Panc1 (cell line): Measurements from ENCODE around the gene ZDHHC4. TPM values are rescaled to one million over a fixed set of nuclear protein-coding genes. Genes with fewer than 3 reads are reported as not detected.

Experiments used
- ATAC-seq: fragments of 200-7000 bp; cut with Tn5 transposase; 2 replicates; pipeline ENCODE4 v1.9.1; 2020; ENCODE audit warnings: mild to moderate bottlenecking, moderate library complexity
- BruUV-seq: library from RNA; stranded (reverse); fragments of 400-500 nt; replicated peaks from 2 replicates; lab custom pipeline; 2021; lab: Mats Ljungman, UMichigan
- CTCF ChIA-PET: fragments of 300-600 bp; sonication (Branson Sonifier 250); formaldehyde crosslinking; loops from one replicate; lab custom pipeline; 2022; ENCODE audit warnings: antibody characterized with exemption; lab: Charles Lee
- POLR2A ChIA-PET: fragments of 300-600 bp; sonication (Branson Sonifier 250); formaldehyde crosslinking; loops from one replicate; lab custom pipeline; 2022; ENCODE audit warnings: antibody characterized with exemption; lab: Charles Lee
- DNase-seq: peaks from one replicate; pipeline ENCODE4 v3.0.0-alpha.2; 2010; ENCODE audit warnings: low read depth, low spot score
- H3K27ac ChIP-seq: 2 replicates; pipeline ENCODE4 v1.5.1; 2011; ENCODE audit warnings: mild to moderate bottlenecking, low read length, inconsistent platforms
- H3K27me3 ChIP-seq: fragments of 200-500 bp; sonication (Bioruptor generic); 2 replicates; pipeline ENCODE4 v1.6.0; 2014; ENCODE audit warnings: low read length, inconsistent platforms; ENCODE audit not compliant: control insufficient read depth, insufficient read depth
- H3K36me3 ChIP-seq: fragments of 200-500 bp; sonication (Bioruptor generic); 2 replicates; pipeline ENCODE4 v1.5.1; 2014; ENCODE audit warnings: inconsistent platforms, mild to moderate bottlenecking, low read length, moderate library complexity; ENCODE audit not compliant: control insufficient read depth, insufficient read depth
- H3K4me1 ChIP-seq: 2 replicates; pipeline ENCODE4 v1.5.1; 2011; ENCODE audit warnings: inconsistent platforms, mild to moderate bottlenecking, low read length, moderate library complexity; ENCODE audit not compliant: control insufficient read depth, insufficient read depth
- H3K4me3 ChIP-seq, 2 experiments: 2 replicates each; pipeline ENCODE4 v1.5.1; 2011 to 2012; ENCODE audit warnings: low read depth in 2 of 2, low read length in 2 of 2, mild to moderate bottlenecking in 2 of 2, inconsistent platforms in 1 of 2, moderate library complexity in 1 of 2
- H3K9me3 ChIP-seq: fragments of 200-500 bp; sonication (Bioruptor generic); 2 replicates; pipeline ENCODE4 v1.5.1; 2014; ENCODE audit warnings: low read depth, mild to moderate bottlenecking, inconsistent platforms, low read length, moderate library complexity; ENCODE audit not compliant: control insufficient read depth, insufficient read depth
- CTCF ChIP-seq: fragments of 450-650 bp; IDR thresholded peaks from 2 replicates; pipeline ENCODE4 v1.5.1; 2017; ENCODE audit warnings: mild to moderate bottlenecking
- POLR2AphosphoS5 ChIP-seq: IDR thresholded peaks from 2 replicates; pipeline ENCODE4 v1.6.1; 2012; ENCODE audit warnings: mild to moderate bottlenecking, low read depth, low read length, moderate library complexity
- REST ChIP-seq, 2 experiments: IDR thresholded peaks; 2 replicates each; pipeline ENCODE4 v1.6.1; 2011 to 2012; ENCODE audit warnings: low read depth in 2 of 2, control low read depth in 1 of 2, low read length in 1 of 2, mild to moderate bottlenecking in 1 of 2, moderate library complexity in 1 of 2; ENCODE audit not compliant: insufficient read depth in 1 of 2
- SIN3A ChIP-seq: IDR thresholded peaks from 2 replicates; pipeline ENCODE4 v1.6.1; 2012; ENCODE audit warnings: low read depth, mild to moderate bottlenecking, low read length, moderate library complexity, borderline replicate concordance; ENCODE audit not compliant: insufficient read depth
- TCF7L2 ChIP-seq: IDR thresholded peaks from 2 replicates; pipeline ENCODE4 v1.6.1; 2011; ENCODE audit warnings: mild to moderate bottlenecking, low read depth, low read length, inconsistent platforms
- in situ Hi-C: cut with HindIII; loops from 2 replicates; pipeline ENCODE4 v1.10.0; 2016; ENCODE audit warnings: low sequenced_read_pairs, low pct_unique_long_range_greater_than_20kb
- intact Hi-C: fragments of 100-400 bp; cut with micrococcal nuclease; formaldehyde crosslinking; loops from one replicate; pipeline ENCODE4 v1.10.0; 2022; ENCODE audit not compliant: unreplicated experiment
- total RNA-seq: library from RNA; stranded (reverse); gene quantifications from one replicate; pipeline ENCODE4 v1.2.1, GENCODE V29; 2021; ENCODE audit not compliant: unreplicated experiment

The ZDHHC4 gene
- total RNA-seq, 1 experiment from 2014 or later: 113 TPM

GRCh38 chr7:6531492-6532279 lies 45.6 kb upstream of the ZDHHC4 start:
- peaks cover 4% of the 10 kb centered on the region; the same call in 1 of the 2 replicates for H3K4me1 ChIP-seq
- in situ Hi-C loops: no loop called here
- intact Hi-C loops: no loop called here
- no peak for TF ChIP-seq CTCF
- TF ChIP-seq POLR2AphosphoS5: no peak
- TF ChIP-seq REST (IDR thresholded peaks at IDR 0.05; ENCODE audit: insufficient read depth in 1 of 2, low read depth in 2 of 2, low read length in 1 of 2): no peak
- TF ChIP-seq SIN3A: no peak
- no peak for TF ChIP-seq TCF7L2
- H3K9me3 ChIP-seq: no peaks in the 10 kb centered on the region
- no peak overlapping the region for H3K27ac ChIP-seq
- POLR2A ChIA-PET: no interaction called here
- peak overlapping the region in 1 of 2 experiments; percentile 49; a peak in 2 of 4 replicates for H3K4me3 ChIP-seq
- H3K27me3 ChIP-seq: peaks cover 6% of the 10 kb centered on the region; the same call in 1 of the 2 replicates
- CTCF ChIA-PET: interaction anchor here (0.9 kb wide), 1 partner anchor 27 kb away, joined by 16 read pairs; no protein-coding TSS in a partner anchor
- no TSS peak for BruUV-seq
- no peak for ATAC-seq
- DNase-seq: no peak
- H3K36me3 ChIP-seq: no peaks in the 10 kb centered on the region

- H3K27me3 ChIP-seq: peaks cover 2% of the 10 kb centered on the region; the same call in 1 of the 2 replicates
- no TSS peak for BruUV-seq
These were observed 44.7 kb upstream of the ZDHHC4 start for GRCh38 chr7:6532516-6532915.

More at GRCh38 chr7:6532516-6532915, 44.7 kb upstream of the ZDHHC4 start:
- CTCF ChIA-PET: interaction anchor here (1.1 kb wide), 1 partner anchor 26 kb away, joined by 3 read pairs; no protein-coding TSS in a partner anchor
- ATAC-seq: peak; percentile 12
- H3K9me3 ChIP-seq: no peaks in the 10 kb centered on the region
- H3K27ac ChIP-seq: no peak overlapping the region
- POLR2A ChIA-PET: no interaction called here
- no peaks in the 10 kb centered on the region for H3K36me3 ChIP-seq
- TF ChIP-seq REST (IDR thresholded peaks at IDR 0.05; ENCODE audit: insufficient read depth in 1 of 2, low read depth in 2 of 2, low read length in 1 of 2): no peak
- H3K4me1 ChIP-seq: peaks cover 4% of the 10 kb centered on the region; the same call in 1 of the 2 replicates
- H3K4me3 ChIP-seq: no peak overlapping the region
- DNase-seq: no peak
- intact Hi-C loops: no loop called here
- in situ Hi-C loops: no loop called here
